Measurements from ENCODE around the gene ELP4.

DNA sequence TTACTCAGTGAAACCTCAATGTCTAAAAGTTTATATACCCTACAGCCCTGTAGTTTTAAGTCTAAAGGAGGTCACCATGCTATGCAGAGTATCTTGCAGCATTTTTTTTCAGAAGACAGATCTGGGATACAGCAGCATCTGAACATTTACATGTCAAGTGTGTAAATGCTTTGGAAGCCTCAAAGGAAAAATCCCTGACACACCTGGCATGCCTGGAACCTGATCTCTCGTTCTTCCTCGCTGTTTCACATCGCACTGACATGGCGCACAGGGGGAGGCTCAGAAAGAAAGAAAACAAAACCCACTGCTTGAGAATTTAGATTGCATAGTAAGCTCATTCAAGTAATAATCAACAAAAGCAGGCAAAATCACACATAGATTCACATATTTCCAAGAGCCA lies 270.5 kb downstream of the ELP4 start:
- TF ChIP-seq CTCF (IDR thresholded peaks at IDR 0.05) (no peak), POLR2A (IDR thresholded peaks at IDR 0.05) (no peak)
